HepG2 (cell line): ENCODE results near the gene POFUT2. TPM values are rescaled to one million over a fixed set of nuclear protein-coding genes. Genes with fewer than 3 reads are reported as not detected.
A peak's percentile ranks its signal among the peaks of the same experiment; 100 is the strongest.

ENCODE experiments used
- DDIT3 ChIP-seq: sonication (generic); formaldehyde crosslinking; IDR thresholded peaks from 2 replicates; pipeline ENCODE4 v1.4.0; 2020; ENCODE audit warnings: mild to moderate bottlenecking, missing genetic modification reagents
- ELF1 ChIP-seq: sonication (generic); formaldehyde crosslinking; IDR thresholded peaks from 2 replicates; pipeline ENCODE4 v1.4.0; 2020; ENCODE audit warnings: missing genetic modification reagents
- GATA4 ChIP-seq: sonication (generic); IDR thresholded peaks from 2 replicates; pipeline ENCODE4 v1.6.1; 2016; ENCODE audit warnings: antibody characterized with exemption, low read depth, borderline replicate concordance
- HDAC1 ChIP-seq: sonication (generic); formaldehyde crosslinking; IDR thresholded peaks from 2 replicates; pipeline ENCODE4 v1.5.1; 2020; ENCODE audit warnings: mild to moderate bottlenecking, missing genetic modification reagents
- HOXA3 ChIP-seq: sonication (generic); formaldehyde crosslinking; IDR thresholded peaks from 2 replicates; pipeline ENCODE4 v1.5.0; 2020; ENCODE audit warnings: missing genetic modification reagents
- IKZF4 ChIP-seq: sonication (generic); formaldehyde crosslinking; IDR thresholded peaks from 2 replicates; pipeline ENCODE4 v1.5.1; 2020; ENCODE audit warnings: borderline replicate concordance, mild to moderate bottlenecking, low read depth, missing genetic modification reagents; ENCODE audit errors: not compliant biosample characterization
- KLF15 ChIP-seq: sonication (generic); formaldehyde crosslinking; IDR thresholded peaks from 2 replicates; pipeline ENCODE4 v1.8.1; 2023; ENCODE audit warnings: borderline replicate concordance, mild to moderate bottlenecking, inconsistent platforms, missing genetic modification reagents, mixed read lengths
- MAFF ChIP-seq: IDR thresholded peaks from 2 replicates; pipeline ENCODE4 v1.6.1; 2011; ENCODE audit warnings: low read depth, low read length, improper control_type of control experiment
- MTA1 ChIP-seq: sonication (generic); formaldehyde crosslinking; IDR thresholded peaks from 2 replicates; pipeline ENCODE4 v1.4.0; 2020; ENCODE audit warnings: missing genetic modification reagents, mild to moderate bottlenecking, borderline replicate concordance
- MYC ChIP-seq: sonication (generic); formaldehyde crosslinking; IDR thresholded peaks from 2 replicates; pipeline ENCODE4 v1.9.0; 2021; ENCODE audit warnings: missing genetic modification reagents, borderline replicate concordance
- NFRKB ChIP-seq: fragments of 450-650 bp; IDR thresholded peaks from 2 replicates; pipeline ENCODE4 v1.6.1; 2017
- PRPF4 ChIP-seq: fragments of 200-400 bp; formaldehyde crosslinking; IDR thresholded peaks from 2 replicates; pipeline ENCODE4 v1.6.1; 2016; ENCODE audit warnings: low read length, low read depth; ENCODE audit not compliant: poor library complexity, severe bottlenecking
- RBM22 ChIP-seq: fragments of 200-400 bp; formaldehyde crosslinking; optimal IDR thresholded peaks from 2 replicates; pipeline ENCODE3; 2017; ENCODE audit warnings: mild to moderate bottlenecking, low read length, moderate library complexity
- SATB2 ChIP-seq: sonication (generic); formaldehyde crosslinking; IDR thresholded peaks from 2 replicates; pipeline ENCODE4 v1.5.0; 2020; ENCODE audit warnings: missing genetic modification reagents
- SRF ChIP-seq: IDR thresholded peaks from 2 replicates; pipeline ENCODE4 v1.6.1; 2011; ENCODE audit warnings: mild to moderate bottlenecking, low read depth, low read length, moderate library complexity
- STAG1 ChIP-seq: sonication (generic); formaldehyde crosslinking; IDR thresholded peaks from 2 replicates; pipeline ENCODE4 v1.4.0; 2020; ENCODE audit warnings: missing genetic modification reagents
- TFAP4 ChIP-seq: sonication (generic); IDR thresholded peaks from 2 replicates; pipeline ENCODE4 v1.6.1; 2016; ENCODE audit warnings: low read depth, borderline replicate concordance
- TOE1 ChIP-seq: sonication (generic); formaldehyde crosslinking; IDR thresholded peaks from 2 replicates; pipeline ENCODE4 v1.4.0; 2020; ENCODE audit warnings: mild to moderate bottlenecking, missing genetic modification reagents
- ZBTB43 ChIP-seq: sonication (generic); formaldehyde crosslinking; conservative IDR thresholded peaks from 2 replicates; pipeline ENCODE4 v1.4.0; 2020; ENCODE audit warnings: missing genetic modification reagents
- ZBTB7A ChIP-seq: sonication (generic); formaldehyde crosslinking; IDR thresholded peaks from 2 replicates; pipeline ENCODE4 v1.8.0; 2022; ENCODE audit warnings: mild to moderate bottlenecking, missing genetic modification reagents
- ZFY ChIP-seq: sonication (generic); formaldehyde crosslinking; IDR thresholded peaks from 2 replicates; pipeline ENCODE4 v1.4.0; 2020; ENCODE audit warnings: missing genetic modification reagents
- ZNF205 ChIP-seq: IDR thresholded peaks from 2 replicates; pipeline ENCODE4 v1.6.1; 2018; ENCODE audit warnings: missing biosample characterization, missing genetic modification reagents
- ZNF280B ChIP-seq: sonication (generic); formaldehyde crosslinking; IDR thresholded peaks from 2 replicates; pipeline ENCODE4 v1.5.0; 2020; ENCODE audit warnings: missing genetic modification reagents, mild to moderate bottlenecking, borderline replicate concordance
- ZNF317 ChIP-seq: sonication (generic); formaldehyde crosslinking; IDR thresholded peaks from 2 replicates; pipeline ENCODE4 v1.5.0; 2020; ENCODE audit warnings: mild to moderate bottlenecking, missing genetic modification reagents
- ZNF326 ChIP-seq: sonication (generic); formaldehyde crosslinking; IDR thresholded peaks from 2 replicates; pipeline ENCODE4 v1.4.0; 2020; ENCODE audit warnings: missing genetic modification reagents, borderline replicate concordance
- ZNF382 ChIP-seq: sonication (generic); formaldehyde crosslinking; IDR thresholded peaks from 2 replicates; pipeline ENCODE4 v1.5.0; 2020; ENCODE audit warnings: missing genetic modification reagents, mild to moderate bottlenecking, borderline replicate concordance
- ZNF484 ChIP-seq: sonication (generic); formaldehyde crosslinking; IDR thresholded peaks from 2 replicates; pipeline ENCODE4 v1.5.1; 2020; ENCODE audit warnings: mild to moderate bottlenecking, low read depth, missing genetic modification reagents, borderline replicate concordance
- ZNF546 ChIP-seq: sonication (generic); formaldehyde crosslinking; conservative IDR thresholded peaks from 2 replicates; pipeline ENCODE4 v1.8.1; 2023; ENCODE audit warnings: mild to moderate bottlenecking, missing genetic modification reagents
- ZNF782 ChIP-seq: sonication (generic); formaldehyde crosslinking; IDR thresholded peaks from 2 replicates; pipeline ENCODE4 v1.4.0; 2020; ENCODE audit warnings: missing genetic modification reagents, mild to moderate bottlenecking, borderline replicate concordance
- polyA plus RNA-seq, 8 experiments: library from polyadenylated mRNA; depleted of rRNA in 3 of 8; stranded (reverse) in 7 of 8; unstranded in 1 of 8; fragments of >200 nt; fragmentation: Illumina TruSeq in 4 of 8; extraction: Trizol in 4 of 8; gene quantifications; 2 replicates each; pipeline versions ENCODE4 v1.2.1 to v1.2.3, GENCODE V29; 2011 to 2016; ENCODE audit warnings: low read depth in 4 of 8, missing spikeins in 1 of 8, mixed read lengths in 1 of 8; ENCODE audit not compliant: insufficient read depth in 1 of 8
- total RNA-seq, 5 experiments: library from RNA; depleted of rRNA; stranded (reverse); fragments of >200 nt; fragmentation: Illumina TruSeq; extraction: Trizol; gene quantifications; 2 replicates each; pipeline ENCODE4 v1.2.3, GENCODE V29; 2016; ENCODE audit warnings: low read depth in 1 of 5

The POFUT2 gene
- total and polyA plus RNA-seq, 2 of the 13 experiments (the other 11 are each of a cell fraction or from before 2014, with no cell fraction given) = 22.8 to 24.0 TPM

- TF ChIP-seq SRF (no peak), ZNF326 (CRISPR knock-in tag) (no peak), MAFF (no peak), TFAP4 (no peak), ELF1 (CRISPR knock-in tag) (no peak), DDIT3 (no peak), ZNF484 (CRISPR knock-in tag) (no peak), PRPF4 (no peak), ZBTB43 (peak; percentile 77; the same call in 1 of the 2 replicates), MTA1 (peak; percentile 20; the same call in 1 of the 2 replicates), TOE1 (CRISPR knock-in tag) (no peak), GATA4 (no peak), ZNF782 (CRISPR knock-in tag) (no peak), ZNF382 (CRISPR knock-in tag) (no peak), HDAC1 (CRISPR knock-in tag) (peak; percentile 37; the same call in 1 of the 2 replicates), ZNF280B (CRISPR knock-in tag) (peak; percentile 74; the same call in 1 of the 2 replicates), MYC (peak; percentile 64; the same call in 1 of the 2 replicates), KLF15 (CRISPR knock-in tag) (no peak), ZNF205 (no peak), ZNF317 (CRISPR knock-in tag) (0 out of 2 replicates have a peak, but pooled peaks have one; percentile 35), IKZF4 (CRISPR knock-in tag) (no peak), ZFY (CRISPR knock-in tag) (peak; percentile 60), HOXA3 (CRISPR knock-in tag) (peak; percentile 69), STAG1 (peak; percentile 10; the same call in 1 of the 2 replicates), RBM22 (no peak), NFRKB (no peak), ZNF546 (0 out of 2 replicates have a peak, but pooled peaks have one; percentile 28), SATB2 (CRISPR knock-in tag) (no peak), ZBTB7A (CRISPR knock-in tag) (peak; percentile 51; the same call in 1 of the 2 replicates)
Observed at GRCh38 chr21:45336870-45337269, 49.2 kb upstream of the POFUT2 start (continued).
